ENCODE data around the gene PPP6R2.

DNA sequence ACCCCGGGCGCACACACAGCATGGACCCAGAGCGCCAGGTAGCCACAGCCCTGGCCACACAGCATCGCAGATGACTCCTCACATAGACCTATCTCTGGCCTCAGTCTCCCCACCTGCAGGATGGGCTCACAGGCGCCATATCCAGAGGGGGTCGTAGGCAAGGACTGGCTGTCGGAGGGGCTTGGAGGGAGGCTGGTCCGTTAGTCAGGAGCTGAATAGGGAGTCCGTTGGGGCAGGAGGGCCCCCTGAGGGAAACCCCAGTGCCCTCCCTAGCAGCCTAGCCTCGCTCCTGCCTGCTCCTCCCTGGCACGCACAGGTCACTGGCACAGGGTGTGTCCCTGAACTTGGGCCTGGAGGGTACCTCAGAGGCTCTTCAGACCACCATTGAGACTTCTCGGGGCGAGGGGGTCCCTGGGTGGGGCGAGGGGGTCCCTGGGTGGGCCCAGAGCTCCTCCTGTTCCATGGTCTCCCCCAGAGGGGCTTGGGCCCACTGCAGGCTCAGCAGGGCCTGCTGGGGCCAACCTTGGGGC, 37.7 kb upstream of the PPP6R2 start:
- TF ChIP-seq, protein P1, sequence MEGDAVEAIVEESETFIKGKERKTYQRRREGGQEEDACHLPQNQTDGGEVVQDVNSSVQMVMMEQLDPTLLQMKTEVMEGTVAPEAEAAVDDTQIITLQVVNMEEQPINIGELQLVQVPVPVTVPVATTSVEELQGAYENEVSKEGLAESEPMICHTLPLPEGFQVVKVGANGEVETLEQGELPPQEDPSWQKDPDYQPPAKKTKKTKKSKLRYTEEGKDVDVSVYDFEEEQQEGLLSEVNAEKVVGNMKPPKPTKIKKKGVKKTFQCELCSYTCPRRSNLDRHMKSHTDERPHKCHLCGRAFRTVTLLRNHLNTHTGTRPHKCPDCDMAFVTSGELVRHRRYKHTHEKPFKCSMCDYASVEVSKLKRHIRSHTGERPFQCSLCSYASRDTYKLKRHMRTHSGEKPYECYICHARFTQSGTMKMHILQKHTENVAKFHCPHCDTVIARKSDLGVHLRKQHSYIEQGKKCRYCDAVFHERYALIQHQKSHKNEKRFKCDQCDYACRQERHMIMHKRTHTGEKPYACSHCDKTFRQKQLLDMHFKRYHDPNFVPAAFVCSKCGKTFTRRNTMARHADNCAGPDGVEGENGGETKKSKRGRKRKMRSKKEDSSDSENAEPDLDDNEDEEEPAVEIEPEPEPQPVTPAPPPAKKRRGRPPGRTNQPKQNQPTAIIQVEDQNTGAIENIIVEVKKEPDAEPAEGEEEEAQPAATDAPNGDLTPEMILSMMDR (conservative IDR thresholded peaks at IDR 0.05; ENCODE audit: low read length), result no peak
- no peak for TF ChIP-seq EZH2phosphoT487 (IDR thresholded peaks at IDR 0.05; ENCODE audit: borderline replicate concordance, low read depth, low read length)
